ENCODE results near the gene RCN1.
A peak's percentile ranks its signal among the peaks of the same experiment; 100 is the strongest.

- TF ChIP-seq CTCF (IDR thresholded peaks at IDR 0.05 in 2 of 3, conservative IDR thresholded peaks at IDR 0.05 in 1 of 3; ENCODE audit: borderline replicate concordance in 1 of 3, insufficient read depth in 1 of 3, low read depth in 2 of 3, low read length in 2 of 3): peak; percentile 49 to 97 (median 55)
- TF ChIP-seq ELF1 (IDR thresholded peaks at IDR 0.05; ENCODE audit: borderline replicate concordance, low read depth): no peak
- no peak for TF ChIP-seq EZH2phosphoT487 (IDR thresholded peaks at IDR 0.05; ENCODE audit: borderline replicate concordance)
- no peak for TF ChIP-seq SIN3A (IDR thresholded peaks at IDR 0.05; ENCODE audit: low read depth)
Measured at GRCh38 chr11:32154275-32154674, 63.4 kb downstream of the RCN1 start.
